ENCODE results near the gene HK1.

The HK1 gene

GRCh38 chr10:69351589-69351988 is 73.3 kb downstream of the HK1 start:
- no peak for DNase-seq

GRCh38 chr10:69352569-69353264 is 74.4 kb downstream of the HK1 start:
- DNase-seq: no peak

GRCh38 chr10:69353977-69354635 is 75.8 kb downstream of the HK1 start:
- no peak for DNase-seq

GRCh38 chr10:69356187-69356586 is 77.9 kb downstream of the HK1 start:
- no peak for DNase-seq

GRCh38 chr10:69358148-69358795 is 80.0 kb downstream of the HK1 start:
- no peak for DNase-seq

GRCh38 chr10:69359148-69359547 is 80.9 kb downstream of the HK1 start:
- no peak for DNase-seq

- peak; percentile 61 for DNase-seq
These were observed 81.3 kb downstream of the HK1 start for GRCh38 chr10:69359594-69359993.

- DNase-seq: no peak
These were observed 82.4 kb downstream of the HK1 start for GRCh38 chr10:69360485-69361302.

- no peak for DNase-seq
These were observed 83.0 kb downstream of the HK1 start for GRCh38 chr10:69361303-69361614.

- DNase-seq: peak; percentile 23
These were observed 84.2 kb downstream of the HK1 start for GRCh38 chr10:69362471-69362954.

- DNase-seq: no peak
These were observed 85.4 kb downstream of the HK1 start for GRCh38 chr10:69363666-69364065.

GRCh38 chr10:69364232-69364940 is 86.1 kb downstream of the HK1 start:
- DNase-seq: no peak

GRCh38 chr10:69366738-69367137 is 88.4 kb downstream of the HK1 start:
- no peak for DNase-seq

GRCh38 chr10:69367469-69367868 is 89.2 kb downstream of the HK1 start:
- no peak for DNase-seq

GRCh38 chr10:69372126-69372980 is 94.1 kb downstream of the HK1 start:
- no peak for DNase-seq

- DNase-seq: no peak
These were observed 95.9 kb downstream of the HK1 start for GRCh38 chr10:69374242-69374641.

- DNase-seq: no peak
These were observed 96.6 kb downstream of the HK1 start for GRCh38 chr10:69374931-69375306.

- no peak for DNase-seq
These were observed 97.2 kb downstream of the HK1 start for GRCh38 chr10:69375307-69376151.

- DNase-seq: no peak
These were observed 98.4 kb downstream of the HK1 start for GRCh38 chr10:69376662-69377061.

- no peak for DNase-seq
These were observed 98.9 kb downstream of the HK1 start for GRCh38 chr10:69377191-69377590.

- no peak for DNase-seq
These were observed 99.6 kb downstream of the HK1 start for GRCh38 chr10:69377933-69378332.
